Inflammatory macrophage treated with lipopolysaccharide for 1 hour (primary cell): ENCODE data around the gene CEP57.
A peak's percentile ranks its signal among the peaks of the same experiment; 100 is the strongest.
"Not testable (repeated sequence)": the region's sequence is repeated elsewhere in the genome, so short reads cannot be mapped to it uniquely, and the experiment has no call there.

Experiments used
- DNase-seq, 2 donors: peaks; one replicate each; pipeline ENCODE4 v3.0.0-alpha.2; 2020 to 2022

Gene CEP57

GRCh38 chr11:95799546-95799945 is 9.2 kb downstream of the CEP57 start:
- no peak for DNase-seq

GRCh38 chr11:95800438-95800837 is 10.1 kb downstream of the CEP57 start:
- no peak for DNase-seq

GRCh38 chr11:95802806-95803205 is 12.5 kb downstream of the CEP57 start:
- no peak for DNase-seq

GRCh38 chr11:95803973-95804372 is 13.7 kb downstream of the CEP57 start:
- DNase-seq = no peak

GRCh38 chr11:95805869-95806268 is 15.6 kb downstream of the CEP57 start:
- no peak for DNase-seq

- DNase-seq = not testable (repeated sequence)
Measured at GRCh38 chr11:95806464-95806863, 16.2 kb downstream of the CEP57 start.

- not testable (repeated sequence) for DNase-seq
Measured at GRCh38 chr11:95811052-95811451, 20.8 kb downstream of the CEP57 start.

GRCh38 chr11:95816037-95816436 is 25.7 kb downstream of the CEP57 start:
- peak in 1 of 2 donors; percentile 37 for DNase-seq

- no peak for DNase-seq
Measured at GRCh38 chr11:95821640-95822039, 31.3 kb downstream of the CEP57 start.

- peak in 1 of 2 donors; percentile 7 for DNase-seq
Measured at GRCh38 chr11:95827696-95828095, 37.4 kb downstream of the CEP57 start.

GRCh38 chr11:95829580-95830259 is 39.4 kb downstream of the CEP57 start:
- DNase-seq = no peak

- no peak for DNase-seq
Measured at GRCh38 chr11:95831198-95831883, 41.0 kb downstream of the CEP57 start.

- no peak for DNase-seq
Measured at GRCh38 chr11:95832763-95833162, 42.5 kb downstream of the CEP57 start.

GRCh38 chr11:95833378-95833777 is 43.1 kb downstream of the CEP57 start:
- DNase-seq = no peak

GRCh38 chr11:95835351-95835750 is 45.1 kb downstream of the CEP57 start:
- DNase-seq = no peak

- DNase-seq = peak; percentile 42 to 67
Measured at GRCh38 chr11:95835768-95836488, 45.6 kb downstream of the CEP57 start.

GRCh38 chr11:95845167-95845566 is 54.9 kb downstream of the CEP57 start:
- no peak for DNase-seq

GRCh38 chr11:95849087-95849825 is 59.0 kb downstream of the CEP57 start:
- peak; percentile 49 to 50 for DNase-seq

GRCh38 chr11:95850137-95850536 is 59.8 kb downstream of the CEP57 start:
- DNase-seq = no peak

GRCh38 chr11:95853138-95853537 is 62.8 kb downstream of the CEP57 start:
- no peak for DNase-seq

- DNase-seq = no peak
Measured at GRCh38 chr11:95853862-95854261, 63.6 kb downstream of the CEP57 start.

GRCh38 chr11:95854362-95854761 is 64.1 kb downstream of the CEP57 start:
- DNase-seq = not testable (repeated sequence)

- not testable (repeated sequence) for DNase-seq
Measured at GRCh38 chr11:95860024-95860423, 69.7 kb downstream of the CEP57 start.
